T-cell (primary cell): Measurements from ENCODE around the gene LYRM4. TPM values are rescaled to one million over a fixed set of nuclear protein-coding genes. Genes with fewer than 3 reads are reported as not detected.

ENCODE experiments used
- ATAC-seq, 4 experiments: fragments of 200-7000 bp in 3 of 4; fragments of 150-1000 bp in 1 of 4; cut with Tn5 transposase; replicated peaks in 1 of 4; 1 replicate in 3 of 4; 2 replicates in 1 of 4; pipeline ENCODE4 v1.10.0; 2021; ENCODE audit warnings: moderate library complexity in 3 of 4, mild to moderate bottlenecking in 2 of 4, moderate number of reproducible peaks in 1 of 4
- CTCF ChIA-PET, 2 donors: fragments of 300-600 bp; sonication (Branson Sonifier 250); formaldehyde crosslinking; loops; one replicate each; lab custom pipeline; 2022; ENCODE audit warnings: antibody characterized with exemption in 2 of 2; lab: Charles Lee
- POLR2A ChIA-PET, 2 donors: fragments of 300-600 bp; sonication (Branson Sonifier 250); formaldehyde crosslinking; loops; one replicate each; lab custom pipeline; 2022; ENCODE audit warnings: antibody characterized with exemption in 2 of 2; lab: Charles Lee
- DNase-seq, 35 experiments: peaks; one replicate each; pipeline versions ENCODE4 v3.0.0 to v3.0.0-alpha.2; 2013 to 2023
- H3K27ac ChIP-seq: one replicate; pipeline ENCODE4 v1.5.1; 2013; ENCODE audit warnings: low read length
- H3K27me3 ChIP-seq, 2 experiments: replicated peaks in 1 of 2; 1 replicate in 1 of 2; 2 replicates in 1 of 2; pipeline versions ENCODE4 v1.6.1 to v1.7.0; 2013; ENCODE audit warnings: low read length in 1 of 2, mixed read lengths in 1 of 2; ENCODE audit not compliant: control insufficient read depth in 2 of 2, insufficient read depth in 2 of 2; ENCODE audit errors: extremely low read depth in 1 of 2
- H3K36me3 ChIP-seq, 2 donors: 1 replicate in 1 of 2; 2 replicates in 1 of 2; pipeline versions ENCODE4 v1.6.1 to v1.7.0; 2013; ENCODE audit warnings: low read length in 1 of 2; ENCODE audit not compliant: control insufficient read depth in 2 of 2, insufficient read depth in 1 of 2; ENCODE audit errors: extremely low read depth in 1 of 2
- H3K4me1 ChIP-seq, 2 experiments: 1 replicate in 1 of 2; 2 replicates in 1 of 2; pipeline versions ENCODE4 v1.6.1 to v1.7.0; 2013; ENCODE audit warnings: low read length in 2 of 2, mixed read lengths in 1 of 2; ENCODE audit not compliant: insufficient read depth in 2 of 2, control insufficient read depth in 1 of 2; ENCODE audit errors: extremely low read depth in 1 of 2
- H3K4me3 ChIP-seq, 2 donors: 1 replicate in 1 of 2; 2 replicates in 1 of 2; pipeline versions ENCODE4 v1.5.1 to v1.7.0; 2013; ENCODE audit warnings: mild to moderate bottlenecking in 2 of 2, low read length in 1 of 2, moderate library complexity in 1 of 2; ENCODE audit not compliant: control insufficient read depth in 1 of 2; ENCODE audit errors: extremely low read depth in 1 of 2
- H3K9me3 ChIP-seq: 2 replicates; pipeline ENCODE4 v1.7.0; 2013
- H3K27ac Mint-ChIP-seq, 2 donors: one replicate each; pipeline ENCODE4 v1.8.0; 2020 to 2021; ENCODE audit warnings: mild to moderate bottlenecking in 2 of 2, mixed read lengths in 2 of 2
- H3K27me3 Mint-ChIP-seq, 2 donors: one replicate each; pipeline ENCODE4 v1.8.0; 2021 to 2022; ENCODE audit warnings: mixed read lengths in 2 of 2
- H3K36me3 Mint-ChIP-seq: one replicate; pipeline ENCODE4 v1.8.0; 2021; ENCODE audit warnings: mixed read lengths
- H3K4me1 Mint-ChIP-seq, 3 donors: one replicate each; pipeline ENCODE4 v1.8.0; 2020 to 2022; ENCODE audit warnings: mixed read lengths in 3 of 3, mild to moderate bottlenecking in 1 of 3
- H3K4me3 Mint-ChIP-seq, 3 donors: one replicate each; pipeline ENCODE4 v1.8.0; 2020 to 2022; ENCODE audit warnings: mild to moderate bottlenecking in 3 of 3, mixed read lengths in 3 of 3, moderate library complexity in 3 of 3
- H3K9me3 Mint-ChIP-seq, 3 donors: one replicate each; pipeline ENCODE4 v1.8.0; 2020 to 2022; ENCODE audit warnings: mixed read lengths in 3 of 3
- WGBS: methylation state at CpG from one replicate; pipeline ENCODE4 v1.1.5; 2013; ENCODE audit warnings: missing lambda C conversion rate; ENCODE audit not compliant: insufficient coverage; 5-methylcytosine and 5-hydroxymethylcytosine counted together
- total RNA-seq, 35 experiments: library from RNA in 6 of 35; stranded (reverse) in 6 of 35; fragments of 120-200 nt in 1 of 35; gene quantifications; one replicate each; pipeline versions ENCODE4 v1.2.1 to v1.2.4 and lab custom pipeline; 2013 to 2026

Gene LYRM4
- total RNA-seq = 10 to 100 TPM; 17.7 to 25.6 (median 20.4) TPM
- total RNA-seq (2013) = 25.8 TPM
- total RNA-seq (lab: John Stamatoyannopoulos, UW) = 10.1 to 40.0 (median 14.1) reads per million in 29 experiments

DNA sequence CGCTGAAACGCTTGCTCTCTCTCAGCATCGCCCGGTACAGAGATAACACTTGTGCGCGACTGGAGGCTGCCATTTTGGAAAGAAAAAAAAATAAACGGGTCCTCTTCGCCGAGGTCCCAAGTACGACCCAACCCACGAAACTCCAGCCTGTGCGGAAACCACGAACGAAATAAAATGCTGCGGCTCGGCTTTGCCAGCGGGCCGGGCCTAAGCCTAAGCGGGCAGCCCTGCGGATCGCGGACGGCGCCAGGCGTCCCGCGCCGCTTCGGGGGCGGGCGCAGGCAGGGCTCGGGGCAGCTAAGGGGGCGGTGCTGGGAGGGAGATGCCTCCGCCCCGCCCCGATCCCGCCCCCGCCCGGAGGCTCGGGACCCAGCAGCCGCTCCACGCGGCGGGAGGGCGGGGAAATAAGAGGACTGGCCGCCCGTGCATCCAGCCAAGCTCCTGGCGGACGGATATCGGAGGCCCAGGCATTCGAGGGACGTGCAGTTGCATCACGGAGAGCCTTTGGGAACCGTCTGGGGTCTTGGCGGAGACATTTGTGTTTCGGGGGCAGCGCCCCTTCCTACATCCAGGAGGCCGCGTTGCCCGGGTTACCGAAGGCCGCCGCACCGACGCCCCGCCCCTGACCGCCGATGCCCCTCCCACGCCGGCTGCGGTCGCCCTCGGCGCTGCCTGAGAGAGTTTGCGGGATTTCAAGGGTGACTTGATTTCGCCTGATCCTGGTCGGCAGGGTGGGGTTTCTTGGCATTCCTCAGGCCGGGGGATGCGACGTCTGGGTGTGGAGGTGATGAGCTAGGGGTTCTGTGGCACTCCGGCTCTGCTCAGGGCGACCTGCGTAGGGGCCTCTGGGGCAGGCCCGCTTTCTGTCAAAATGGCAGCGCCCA is at the start of gene LYRM4, which contains the start of gene FARS2:
Gene LYRM4, minus strand, starts transcription at position 290 of the 884 bp plus-strand sequence. Its CDS starts 217 bp downstream, at position 73.
Gene FARS2, plus strand, starts transcription at position 853 of the 884 bp plus-strand sequence.
- H3K27me3 ChIP-seq = no peaks in the 10 kb centered on the region
- peak within 1 kb of the TSS; percentile 62 to 91 for H3K4me3 ChIP-seq
- peak; percentile 77 to 87 (median 81) for ATAC-seq
- Mint-ChIP-seq H3K27ac (peak within 1 kb of the TSS; percentile 100), H3K27me3 (no peaks in the 10 kb centered on the region), H3K4me3 (peak within 1 kb of the TSS; percentile 98), H3K36me3 (peaks cover 14% of the 10 kb centered on the region), H3K4me1 (peaks cover 26 to 46% (median 39%) of the 10 kb centered on the region in 3 donors), H3K9me3 (no peaks in the 10 kb centered on the region)
- peaks cover 3% of the 10 kb centered on the region in 2 donors for H3K36me3 ChIP-seq
- no peaks in the 10 kb centered on the region for H3K9me3 ChIP-seq
- POLR2A ChIA-PET = no interaction called here
- WGBS = under 1% methylated on average over 84 of the region's 85 CpGs
- peaks cover 11 to 13% of the 10 kb centered on the region in 2 experiments for H3K4me1 ChIP-seq
- CTCF ChIA-PET = interaction anchor here (0.5 to 2.8 kb wide), 4 partner anchors 11 to 1239 kb away, joined by 3 to 9 read pairs (median 6); no protein-coding TSS in a partner anchor
- peak within 1 kb of the TSS; percentile 97 for H3K27ac ChIP-seq
- peak; percentile 78 to 98 (median 88) for DNase-seq

DNA sequence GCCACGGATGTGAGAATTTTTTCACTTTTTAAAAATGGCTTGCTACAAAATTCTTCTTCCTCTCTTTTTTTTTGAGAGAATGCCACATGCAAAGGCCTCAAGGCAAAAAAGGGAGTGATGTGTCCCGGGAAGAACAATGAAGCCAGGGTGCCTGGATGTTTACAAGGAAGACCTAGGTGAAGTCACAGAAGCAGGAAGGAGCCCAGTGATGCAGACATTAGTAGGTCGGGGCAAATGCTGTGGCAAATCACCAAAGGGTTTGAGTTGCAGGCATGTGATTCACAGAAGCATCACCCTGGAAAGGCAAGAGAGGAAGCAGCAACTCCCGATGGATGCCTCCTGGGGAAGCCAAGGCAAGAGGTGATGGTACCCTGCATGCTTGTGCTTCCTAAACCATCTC is 47.3 kb upstream of the LYRM4 start:
- ATAC-seq = no peak
- Histone ChIP-seq H3K9me3 (no peaks in the 10 kb centered on the region), H3K27me3 (no peaks in the 10 kb centered on the region), H3K27ac (no peak overlapping the region), H3K4me1 (peaks cover 0 to 6% of the 10 kb centered on the region in 2 experiments), H3K4me3 (no peak overlapping the region), H3K36me3 (no peaks in the 10 kb centered on the region)
- no peak overlapping the region for H3K27ac Mint-ChIP-seq
- H3K36me3 Mint-ChIP-seq = peaks cover 12% of the 10 kb centered on the region
- POLR2A ChIA-PET = no interaction called here
- H3K9me3 Mint-ChIP-seq = no peaks in the 10 kb centered on the region
- DNase-seq = no peak
- WGBS = 95% methylated on average over 2 of the region's 4 CpGs
- H3K27me3 Mint-ChIP-seq = no peaks in the 10 kb centered on the region
- no peak overlapping the region for H3K4me3 Mint-ChIP-seq
- CTCF ChIA-PET = no interaction called here
- H3K4me1 Mint-ChIP-seq = peaks cover 11 to 34% (median 13%) of the 10 kb centered on the region in 3 donors

DNA sequence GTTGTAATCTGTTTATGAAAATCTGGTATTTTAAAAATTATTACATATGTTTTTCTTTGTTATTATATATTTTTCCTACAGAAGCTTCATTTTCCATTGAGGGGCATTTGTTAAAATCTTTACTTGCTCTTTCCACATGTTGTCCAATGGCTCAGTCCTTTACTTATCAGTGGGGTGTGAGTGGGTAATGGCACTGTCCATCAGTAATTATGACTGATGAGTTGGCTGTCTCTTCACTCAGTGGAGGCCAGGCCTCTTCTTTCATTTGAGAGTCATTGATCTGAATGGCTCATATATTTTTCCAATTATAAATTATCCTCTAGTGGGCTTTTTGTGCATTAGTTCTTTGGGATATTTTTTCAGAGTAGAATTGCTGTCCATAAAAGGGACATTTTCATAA is 46.3 kb upstream of the LYRM4 start:
- CTCF ChIA-PET = no interaction called here

DNA sequence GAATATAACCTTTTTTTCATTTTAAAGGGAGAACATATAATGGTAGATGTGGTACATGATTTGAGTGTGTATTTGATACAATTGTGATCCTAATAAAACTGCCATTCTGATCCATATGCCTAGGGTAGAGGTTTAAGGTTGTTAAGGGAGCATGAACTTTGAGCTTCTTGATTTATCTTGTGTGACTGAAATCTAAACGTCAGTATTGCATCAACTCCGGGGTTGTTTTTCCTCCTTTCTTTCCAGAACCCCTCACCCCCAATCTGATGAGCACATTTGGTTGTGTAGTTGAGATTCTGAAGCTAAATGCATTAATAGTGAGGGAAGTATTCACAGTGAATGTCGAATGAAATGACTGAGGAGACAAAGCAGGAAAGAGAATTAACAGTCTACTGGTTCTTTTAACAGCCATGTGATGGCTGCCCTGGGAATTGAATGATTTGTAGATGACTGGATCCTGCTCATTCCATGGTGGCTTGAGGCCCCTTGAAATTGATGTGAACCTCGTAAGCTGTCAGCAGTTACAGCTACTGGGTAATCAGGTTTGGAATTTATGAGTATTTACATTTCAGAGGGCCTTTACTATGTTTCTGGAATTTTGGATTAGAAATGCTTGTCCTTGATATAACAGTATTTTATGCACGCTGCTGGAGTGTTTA is 45.3 kb upstream of the LYRM4 start:
- H3K27ac Mint-ChIP-seq = no peak overlapping the region
- H3K9me3 Mint-ChIP-seq = no peaks in the 10 kb centered on the region
- 80% methylated on average over 2 of the region's 5 CpGs for WGBS
- no peak for ATAC-seq
- POLR2A ChIA-PET = no interaction called here
- no peak for DNase-seq
- peaks cover 25 to 44% (median 28%) of the 10 kb centered on the region in 3 donors for H3K4me1 Mint-ChIP-seq
- H3K4me3 ChIP-seq = no peak overlapping the region
- H3K4me3 Mint-ChIP-seq = no peak overlapping the region
- H3K9me3 ChIP-seq = no peaks in the 10 kb centered on the region
- H3K36me3 ChIP-seq = no peaks in the 10 kb centered on the region
- no peaks in the 10 kb centered on the region for H3K27me3 ChIP-seq
- peaks cover 0 to 18% of the 10 kb centered on the region in 2 experiments for H3K4me1 ChIP-seq
- H3K27ac ChIP-seq = no peak overlapping the region
- H3K27me3 Mint-ChIP-seq = no peaks in the 10 kb centered on the region
- CTCF ChIA-PET = interaction anchor here in 1 of 2 donors (0.7 kb wide), 1 partner anchor 148 kb away, joined by 3 read pairs; no protein-coding TSS in a partner anchor
- peaks cover 12% of the 10 kb centered on the region for H3K36me3 Mint-ChIP-seq

More for the DNA sequence above, 46.3 kb upstream of the LYRM4 start:
- no peaks in the 10 kb centered on the region for H3K9me3 ChIP-seq
- H3K4me1 ChIP-seq = peaks cover 0 to 15% of the 10 kb centered on the region in 2 experiments
- POLR2A ChIA-PET = no interaction called here
- no peak overlapping the region for H3K27ac Mint-ChIP-seq
- no peaks in the 10 kb centered on the region for H3K27me3 ChIP-seq
- no peak overlapping the region for H3K27ac ChIP-seq
- DNase-seq (no peak), ATAC-seq (no peak)
- no peaks in the 10 kb centered on the region for H3K36me3 ChIP-seq
- H3K9me3 Mint-ChIP-seq = no peaks in the 10 kb centered on the region
- H3K4me3 Mint-ChIP-seq = no peak overlapping the region
- no peaks in the 10 kb centered on the region for H3K27me3 Mint-ChIP-seq
- no peak overlapping the region for H3K4me3 ChIP-seq
- peaks cover 17 to 36% (median 20%) of the 10 kb centered on the region in 3 donors for H3K4me1 Mint-ChIP-seq
- peaks cover 12% of the 10 kb centered on the region for H3K36me3 Mint-ChIP-seq

DNA sequence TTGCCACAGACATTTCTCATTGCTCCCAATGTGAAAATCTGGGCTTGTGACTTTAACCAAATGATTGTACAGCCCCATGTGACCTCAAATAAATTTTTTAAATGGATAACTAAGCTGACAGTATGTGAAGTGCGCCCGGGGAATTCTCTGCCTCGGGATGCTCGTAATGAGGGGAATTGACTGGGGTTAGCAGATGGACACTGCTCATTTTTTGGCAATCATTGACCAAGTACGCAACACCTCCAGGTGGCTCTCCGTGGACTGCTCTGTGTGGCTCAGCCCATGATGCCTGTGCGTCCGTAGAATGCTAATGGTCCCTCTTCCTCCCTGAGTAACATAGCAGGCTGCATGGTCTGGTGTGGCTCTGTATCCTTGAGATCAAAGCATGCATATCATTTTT is 42.9 kb upstream of the LYRM4 start:
- H3K27me3 Mint-ChIP-seq = no peaks in the 10 kb centered on the region
- Histone ChIP-seq H3K4me3 (no peak overlapping the region), H3K9me3 (no peaks in the 10 kb centered on the region), H3K36me3 (no peaks in the 10 kb centered on the region), H3K27me3 (no peaks in the 10 kb centered on the region), H3K27ac (no peak overlapping the region), H3K4me1 (peaks cover 0 to 18% of the 10 kb centered on the region in 2 experiments)
- peaks cover 12% of the 10 kb centered on the region for H3K36me3 Mint-ChIP-seq
- DNase-seq (no peak), ATAC-seq (no peak)
- no peak overlapping the region for H3K27ac Mint-ChIP-seq
- WGBS = 100% methylated on average over 5 of the region's 8 CpGs
- H3K4me1 Mint-ChIP-seq = peaks cover 29 to 48% (median 40%) of the 10 kb centered on the region in 3 donors
- H3K4me3 Mint-ChIP-seq = no peak overlapping the region
- CTCF ChIA-PET = interaction anchor here (0.5 to 3.4 kb wide), 9 partner anchors 9 to 169 kb away, joined by 3 to 48 read pairs (median 4); no protein-coding TSS in a partner anchor
- POLR2A ChIA-PET = interaction anchor here in 1 of 2 donors (0.5 kb wide), 1 partner anchor 1439 kb away, joined by 6 read pairs; no protein-coding TSS in a partner anchor
- no peaks in the 10 kb centered on the region for H3K9me3 Mint-ChIP-seq
